ENCODE measurements around the gene OPCML. TPM values are rescaled to one million over a fixed set of nuclear protein-coding genes. Genes with fewer than 3 reads are reported as not detected.

The OPCML gene
- total RNA-seq, 2 donors from 2014 or later: 0.04 TPM; not detected in 1

GRCh38 chr11:132977241-132977640, 555.1 kb downstream of the OPCML start:
- Histone ChIP-seq H3K4me1 (no peaks in the 10 kb centered on the region), H3K27ac (no peak overlapping the region), H3K9me3 (no peaks in the 10 kb centered on the region), H3K27me3 (no peaks in the 10 kb centered on the region), H3K36me3 (no peaks in the 10 kb centered on the region), H3K4me3 (no peak overlapping the region)
- DNase-seq (ENCODE audit: low spot score): no peak
- TF ChIP-seq CTCF (IDR thresholded peaks at IDR 0.05): no peak

- DNase-seq (ENCODE audit: low spot score): no peak
- H3K9me3 ChIP-seq: no peaks in the 10 kb centered on the region
- H3K4me3 ChIP-seq: no peak overlapping the region
- H3K27ac ChIP-seq: no peak overlapping the region
- no peaks in the 10 kb centered on the region for H3K4me1 ChIP-seq
- no peaks in the 10 kb centered on the region for H3K27me3 ChIP-seq
- H3K36me3 ChIP-seq: no peaks in the 10 kb centered on the region
- no peak for TF ChIP-seq CTCF (IDR thresholded peaks at IDR 0.05)
Observed at GRCh38 chr11:132976115-132976514, 556.2 kb downstream of the OPCML start.

GRCh38 chr11:132973686-132974085, 558.6 kb downstream of the OPCML start:
- Histone ChIP-seq H3K4me3 (no peak overlapping the region), H3K27ac (no peak overlapping the region), H3K36me3 (no peaks in the 10 kb centered on the region), H3K9me3 (no peaks in the 10 kb centered on the region), H3K4me1 (no peaks in the 10 kb centered on the region), H3K27me3 (no peaks in the 10 kb centered on the region)
- TF ChIP-seq CTCF (IDR thresholded peaks at IDR 0.05): no peak
- no peak for DNase-seq (ENCODE audit: low spot score)

GRCh38 chr11:132972565-132972964, 559.7 kb downstream of the OPCML start:
- Histone ChIP-seq H3K4me3 (no peak overlapping the region), H3K36me3 (no peaks in the 10 kb centered on the region), H3K9me3 (no peaks in the 10 kb centered on the region), H3K27me3 (no peaks in the 10 kb centered on the region), H3K27ac (no peak overlapping the region), H3K4me1 (no peaks in the 10 kb centered on the region)
- no peak for TF ChIP-seq CTCF (IDR thresholded peaks at IDR 0.05)
- no peak for DNase-seq (ENCODE audit: low spot score)

GRCh38 chr11:132971351-132971750, 561.0 kb downstream of the OPCML start:
- Histone ChIP-seq H3K36me3 (no peaks in the 10 kb centered on the region), H3K4me3 (no peak overlapping the region), H3K27ac (no peak overlapping the region), H3K9me3 (no peaks in the 10 kb centered on the region), H3K4me1 (no peaks in the 10 kb centered on the region), H3K27me3 (no peaks in the 10 kb centered on the region)
- no peak for TF ChIP-seq CTCF (IDR thresholded peaks at IDR 0.05)
- no peak for DNase-seq (ENCODE audit: low spot score)

- no peak overlapping the region for H3K27ac ChIP-seq
- no peaks in the 10 kb centered on the region for H3K36me3 ChIP-seq
- no peaks in the 10 kb centered on the region for H3K4me1 ChIP-seq
- no peaks in the 10 kb centered on the region for H3K27me3 ChIP-seq
- H3K4me3 ChIP-seq: no peak overlapping the region
- no peak for TF ChIP-seq CTCF (IDR thresholded peaks at IDR 0.05)
- DNase-seq (ENCODE audit: low spot score): no peak
- peaks cover 0 to 6% of the 10 kb centered on the region in 2 donors for H3K9me3 ChIP-seq
Observed at GRCh38 chr11:132969892-132970291, 562.4 kb downstream of the OPCML start.
